ENCODE data around the gene FERMT2.

The FERMT2 gene

GRCh38 chr14:52949249-52949648, 1.6 kb downstream of the FERMT2 start:
- Histone ChIP-seq H3K79me2 (ENCODE audit: control insufficient read depth, low read length) (no peaks in the 10 kb centered on the region), H3F3A (ENCODE audit: control insufficient read depth, insufficient read depth) (no peaks in the 10 kb centered on the region), H3K9me3 (ENCODE audit: control insufficient read depth, insufficient read depth, low read length) (no peaks in the 10 kb centered on the region), H3K9me2 (replicated peaks; ENCODE audit: control insufficient read depth, low read length) (no peaks in the 10 kb centered on the region), H4K20me1 (ENCODE audit: control insufficient read depth, insufficient read depth, low read depth, low read length) (no peaks in the 10 kb centered on the region), H3K27me3 (ENCODE audit: control insufficient read depth, low read length) (peaks cover 59% of the 10 kb centered on the region), H3K27ac (ENCODE audit: low read depth, low read length) (no peak overlapping the region), H3K4me1 (ENCODE audit: control insufficient read depth, low read length) (peaks cover 10% of the 10 kb centered on the region), H3K4me2 (ENCODE audit: low read length) (no peak overlapping the region), H3K4me3 (ENCODE audit: low read length) (no peak overlapping the region), H3K36me3 (ENCODE audit: control insufficient read depth, low read length) (no peaks in the 10 kb centered on the region)
- no peak for TF ChIP-seq CTCF (IDR thresholded peaks at IDR 0.05; ENCODE audit: low read depth, low read length, poor library complexity, severe bottlenecking)
- TF ChIP-seq EZH2phosphoT487 (IDR thresholded peaks at IDR 0.05; ENCODE audit: borderline replicate concordance, low read length): no peak

GRCh38 chr14:52948836-52949235, 2.0 kb downstream of the FERMT2 start:
- Histone ChIP-seq H3K79me2 (ENCODE audit: control insufficient read depth, low read length) (no peaks in the 10 kb centered on the region), H3F3A (ENCODE audit: control insufficient read depth, insufficient read depth) (no peaks in the 10 kb centered on the region), H4K20me1 (ENCODE audit: control insufficient read depth, insufficient read depth, low read depth, low read length) (no peaks in the 10 kb centered on the region), H3K4me1 (ENCODE audit: control insufficient read depth, low read length) (peaks cover 10% of the 10 kb centered on the region), H3K27ac (ENCODE audit: low read depth, low read length) (no peak overlapping the region), H3K27me3 (ENCODE audit: control insufficient read depth, low read length) (peaks cover 57% of the 10 kb centered on the region), H3K9me3 (ENCODE audit: control insufficient read depth, insufficient read depth, low read length) (no peaks in the 10 kb centered on the region), H3K4me3 (ENCODE audit: low read length) (no peak overlapping the region), H3K9me2 (replicated peaks; ENCODE audit: control insufficient read depth, low read length) (no peaks in the 10 kb centered on the region), H3K4me2 (ENCODE audit: low read length) (no peak overlapping the region), H3K36me3 (ENCODE audit: control insufficient read depth, low read length) (no peaks in the 10 kb centered on the region)
- TF ChIP-seq EZH2phosphoT487 (IDR thresholded peaks at IDR 0.05; ENCODE audit: borderline replicate concordance, low read length) (no peak), CTCF (IDR thresholded peaks at IDR 0.05; ENCODE audit: low read depth, low read length, poor library complexity, severe bottlenecking) (no peak)

- H3K4me2 ChIP-seq (ENCODE audit: low read length): no peak overlapping the region
- TF ChIP-seq EZH2phosphoT487 (IDR thresholded peaks at IDR 0.05; ENCODE audit: borderline replicate concordance, low read length) (no peak), CTCF (IDR thresholded peaks at IDR 0.05; ENCODE audit: low read depth, low read length, poor library complexity, severe bottlenecking) (no peak)
Measured at GRCh38 chr14:52948039-52948438, 2.8 kb downstream of the FERMT2 start.

GRCh38 chr14:52944254-52944653, 6.6 kb downstream of the FERMT2 start:
- Histone ChIP-seq H3K4me2 (ENCODE audit: low read length) (no peak overlapping the region), H3K9me3 (ENCODE audit: control insufficient read depth, insufficient read depth, low read length) (no peaks in the 10 kb centered on the region), H3K4me3 (ENCODE audit: low read length) (no peak overlapping the region), H3K4me1 (ENCODE audit: control insufficient read depth, low read length) (no peaks in the 10 kb centered on the region), H3K79me2 (ENCODE audit: control insufficient read depth, low read length) (no peaks in the 10 kb centered on the region), H3F3A (ENCODE audit: control insufficient read depth, insufficient read depth) (no peaks in the 10 kb centered on the region), H3K27me3 (ENCODE audit: control insufficient read depth, low read length) (peaks cover 23% of the 10 kb centered on the region), H3K36me3 (ENCODE audit: control insufficient read depth, low read length) (no peaks in the 10 kb centered on the region), H4K20me1 (ENCODE audit: control insufficient read depth, insufficient read depth, low read depth, low read length) (no peaks in the 10 kb centered on the region), H3K9me2 (replicated peaks; ENCODE audit: control insufficient read depth, low read length) (no peaks in the 10 kb centered on the region), H3K27ac (ENCODE audit: low read depth, low read length) (no peak overlapping the region)
- TF ChIP-seq CTCF (IDR thresholded peaks at IDR 0.05; ENCODE audit: low read depth, low read length, poor library complexity, severe bottlenecking) (no peak), EZH2phosphoT487 (IDR thresholded peaks at IDR 0.05; ENCODE audit: borderline replicate concordance, low read length) (no peak)

More at GRCh38 chr14:52948039-52948438, 2.8 kb downstream of the FERMT2 start:
- no peak overlapping the region for H3K4me3 ChIP-seq (ENCODE audit: low read length)
- peaks cover 50% of the 10 kb centered on the region for H3K27me3 ChIP-seq (ENCODE audit: control insufficient read depth, low read length)
- no peaks in the 10 kb centered on the region for H3F3A ChIP-seq (ENCODE audit: control insufficient read depth, insufficient read depth)
- H3K4me1 ChIP-seq (ENCODE audit: control insufficient read depth, low read length): peaks cover 10% of the 10 kb centered on the region
- H3K36me3 ChIP-seq (ENCODE audit: control insufficient read depth, low read length): no peaks in the 10 kb centered on the region
- H3K9me3 ChIP-seq (ENCODE audit: control insufficient read depth, insufficient read depth, low read length): no peaks in the 10 kb centered on the region
- no peak overlapping the region for H3K27ac ChIP-seq (ENCODE audit: low read depth, low read length)
- no peaks in the 10 kb centered on the region for H3K9me2 ChIP-seq (replicated peaks; ENCODE audit: control insufficient read depth, low read length)
- no peaks in the 10 kb centered on the region for H3K79me2 ChIP-seq (ENCODE audit: control insufficient read depth, low read length)
- no peaks in the 10 kb centered on the region for H4K20me1 ChIP-seq (ENCODE audit: control insufficient read depth, insufficient read depth, low read depth, low read length)
